Fibroblast of mammary gland (primary cell): Measurements from ENCODE around the gene HOXB7.

Experiments used
- DNase-seq: peaks from one replicate; pipeline ENCODE4 v3.0.0-alpha.2; 2010; ENCODE audit warnings: low read depth
- H3K4me3 ChIP-seq: 2 replicates; pipeline ENCODE4 v1.5.1; 2011; ENCODE audit warnings: low read depth, mild to moderate bottlenecking, low read length, moderate library complexity; ENCODE audit not compliant: control insufficient read depth
- CTCF ChIP-seq: conservative IDR thresholded peaks from 2 replicates; pipeline ENCODE4 v1.5.1; 2011; ENCODE audit warnings: low read depth, low read length, inconsistent platforms; ENCODE audit not compliant: control insufficient read depth, insufficient read depth

Gene HOXB7

GRCh38 chr17:48610282-48611211 lies at the start of gene HOXB7:
Gene HOXB7 (minus strand): TSS chr17:48611017. CDS start chr17:48610918, 99 bp downstream.
- no peak for TF ChIP-seq CTCF
- DNase-seq, result peak; percentile 58
- peak within 1 kb of the TSS; percentile 72 for H3K4me3 ChIP-seq

DNA sequence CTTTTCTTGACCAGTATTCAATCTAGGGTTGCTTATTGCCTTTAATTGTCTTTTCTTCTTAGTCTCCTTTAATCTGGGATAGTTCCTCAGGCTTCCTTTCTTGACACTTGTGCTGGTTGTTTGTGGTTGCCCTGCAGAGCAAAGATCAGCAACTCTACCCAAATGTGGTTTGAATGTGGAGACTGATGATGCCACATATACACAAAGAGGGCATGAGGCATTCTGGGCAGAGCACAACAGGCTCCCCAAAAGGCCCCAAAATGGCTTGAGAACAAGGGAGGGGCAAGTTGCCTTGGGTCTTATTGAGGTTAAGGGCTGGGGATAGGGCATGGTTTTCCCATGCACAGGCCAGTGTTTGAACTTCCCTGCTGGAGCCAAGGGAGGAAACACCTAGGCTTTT lies 45.1 kb upstream of the HOXB7 start:
- no peak for DNase-seq
- no peak for TF ChIP-seq CTCF
- no peak overlapping the region for H3K4me3 ChIP-seq

DNA sequence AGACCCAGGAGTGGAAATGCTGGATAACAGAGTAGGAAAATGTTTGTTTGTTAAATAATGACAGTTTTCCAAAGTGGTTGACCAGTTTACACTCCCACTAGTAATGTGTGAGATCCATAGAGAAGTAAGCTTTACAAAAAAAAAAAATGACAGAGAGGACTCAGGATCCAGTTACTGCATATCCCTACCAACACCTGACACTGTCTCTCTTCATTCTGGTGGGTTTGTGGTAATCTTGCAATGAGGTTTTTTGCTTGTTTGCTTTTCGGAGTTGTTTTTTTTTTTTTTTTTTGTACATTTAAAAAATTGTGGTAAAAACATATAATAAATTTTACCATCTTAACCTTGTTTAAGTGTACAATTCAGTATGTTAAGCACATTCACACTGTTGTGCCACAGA lies 38.9 kb upstream of the HOXB7 start:
- no peak for TF ChIP-seq CTCF
- H3K4me3 ChIP-seq, result no peak overlapping the region
- DNase-seq, result no peak

DNA sequence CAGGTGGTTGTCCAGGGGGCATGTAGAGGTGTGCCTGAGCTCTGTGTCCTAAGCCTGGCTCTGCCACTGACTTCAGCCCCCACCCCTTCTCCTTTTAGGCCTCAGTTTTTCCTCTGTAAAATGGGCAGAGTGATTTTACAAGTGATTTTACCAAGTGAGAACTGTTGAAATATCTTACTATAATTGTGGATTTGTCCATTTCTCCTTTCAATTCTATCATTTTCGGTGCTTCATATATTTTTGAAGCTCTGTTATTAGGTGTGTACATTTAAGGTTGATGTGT lies 37.1 kb upstream of the HOXB7 start:
- TF ChIP-seq CTCF, result no peak
- H3K4me3 ChIP-seq, result no peak overlapping the region
- DNase-seq, result no peak

GRCh38 chr17:48647103-48647962 lies 36.5 kb upstream of the HOXB7 start:
- no peak for DNase-seq
- H3K4me3 ChIP-seq, result peak overlapping the region; percentile 10
- TF ChIP-seq CTCF, result no peak

GRCh38 chr17:48646183-48647102 lies 35.6 kb upstream of the HOXB7 start:
- no peak overlapping the region for H3K4me3 ChIP-seq
- no peak for DNase-seq
- no peak for TF ChIP-seq CTCF
